Neural crest cell (in vitro differentiated cells): Measurements from ENCODE around the gene RAB29. TPM values are rescaled to one million over a fixed set of nuclear protein-coding genes. Genes with fewer than 3 reads are reported as not detected.

ENCODE experiments used
- DNase-seq: peaks from one replicate; pipeline ENCODE4 v3.0.0; 2021; ENCODE audit warnings: low read depth, mixed read lengths, low spot score
- H3K27ac Mint-ChIP-seq: one replicate; pipeline ENCODE4 v1.8.0; 2021; ENCODE audit warnings: mild to moderate bottlenecking, mixed read lengths; ENCODE audit not compliant: unreplicated experiment
- H3K27me3 Mint-ChIP-seq: 2 replicates; pipeline ENCODE4 v1.8.0; 2021; ENCODE audit warnings: low read depth, mild to moderate bottlenecking, mixed read lengths
- H3K36me3 Mint-ChIP-seq: 2 replicates; pipeline ENCODE4 v1.8.0; 2021; ENCODE audit warnings: low read depth, mild to moderate bottlenecking, mixed read lengths
- H3K4me1 Mint-ChIP-seq: 2 replicates; pipeline ENCODE4 v1.8.0; 2021; ENCODE audit warnings: mixed read lengths
- H3K4me3 Mint-ChIP-seq: one replicate; pipeline ENCODE4 v1.8.0; 2021; ENCODE audit warnings: mild to moderate bottlenecking, mixed read lengths
- H3K9me3 Mint-ChIP-seq: 2 replicates; pipeline ENCODE4 v1.8.0; 2021; ENCODE audit warnings: mixed read lengths
- total RNA-seq: library from RNA; stranded (reverse); gene quantifications from 2 replicates; pipeline ENCODE4 v1.2.1, GENCODE V29; 2021
- TF ChIP-seq, protein P1 (sequence below): fragments of 200-600 bp; sonication (generic); conservative IDR thresholded peaks from 2 replicates; pipeline ENCODE4 v1.5.0; 2021; ENCODE audit warnings: antibody characterized with exemption, mild to moderate bottlenecking

Gene RAB29
- total RNA-seq, 1 donor from 2014 or later, result 9.0 TPM

- Mint-ChIP-seq H3K27me3 (no peaks in the 10 kb centered on the region), H3K27ac (no peak overlapping the region), H3K36me3 (peaks cover 8% of the 10 kb centered on the region), H3K4me1 (peaks cover 50% of the 10 kb centered on the region), H3K4me3 (peak overlapping the region; percentile 3), H3K9me3 (no peaks in the 10 kb centered on the region)
- TF ChIP-seq, protein P1, sequence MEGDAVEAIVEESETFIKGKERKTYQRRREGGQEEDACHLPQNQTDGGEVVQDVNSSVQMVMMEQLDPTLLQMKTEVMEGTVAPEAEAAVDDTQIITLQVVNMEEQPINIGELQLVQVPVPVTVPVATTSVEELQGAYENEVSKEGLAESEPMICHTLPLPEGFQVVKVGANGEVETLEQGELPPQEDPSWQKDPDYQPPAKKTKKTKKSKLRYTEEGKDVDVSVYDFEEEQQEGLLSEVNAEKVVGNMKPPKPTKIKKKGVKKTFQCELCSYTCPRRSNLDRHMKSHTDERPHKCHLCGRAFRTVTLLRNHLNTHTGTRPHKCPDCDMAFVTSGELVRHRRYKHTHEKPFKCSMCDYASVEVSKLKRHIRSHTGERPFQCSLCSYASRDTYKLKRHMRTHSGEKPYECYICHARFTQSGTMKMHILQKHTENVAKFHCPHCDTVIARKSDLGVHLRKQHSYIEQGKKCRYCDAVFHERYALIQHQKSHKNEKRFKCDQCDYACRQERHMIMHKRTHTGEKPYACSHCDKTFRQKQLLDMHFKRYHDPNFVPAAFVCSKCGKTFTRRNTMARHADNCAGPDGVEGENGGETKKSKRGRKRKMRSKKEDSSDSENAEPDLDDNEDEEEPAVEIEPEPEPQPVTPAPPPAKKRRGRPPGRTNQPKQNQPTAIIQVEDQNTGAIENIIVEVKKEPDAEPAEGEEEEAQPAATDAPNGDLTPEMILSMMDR, result no peak
- DNase-seq, result no peak
Observed at GRCh38 chr1:205809942-205810345, 34.7 kb upstream of the RAB29 start.

GRCh38 chr1:205809469-205809868 is 34.2 kb upstream of the RAB29 start:
- peak overlapping the region; percentile 3 for H3K4me3 Mint-ChIP-seq

DNA sequence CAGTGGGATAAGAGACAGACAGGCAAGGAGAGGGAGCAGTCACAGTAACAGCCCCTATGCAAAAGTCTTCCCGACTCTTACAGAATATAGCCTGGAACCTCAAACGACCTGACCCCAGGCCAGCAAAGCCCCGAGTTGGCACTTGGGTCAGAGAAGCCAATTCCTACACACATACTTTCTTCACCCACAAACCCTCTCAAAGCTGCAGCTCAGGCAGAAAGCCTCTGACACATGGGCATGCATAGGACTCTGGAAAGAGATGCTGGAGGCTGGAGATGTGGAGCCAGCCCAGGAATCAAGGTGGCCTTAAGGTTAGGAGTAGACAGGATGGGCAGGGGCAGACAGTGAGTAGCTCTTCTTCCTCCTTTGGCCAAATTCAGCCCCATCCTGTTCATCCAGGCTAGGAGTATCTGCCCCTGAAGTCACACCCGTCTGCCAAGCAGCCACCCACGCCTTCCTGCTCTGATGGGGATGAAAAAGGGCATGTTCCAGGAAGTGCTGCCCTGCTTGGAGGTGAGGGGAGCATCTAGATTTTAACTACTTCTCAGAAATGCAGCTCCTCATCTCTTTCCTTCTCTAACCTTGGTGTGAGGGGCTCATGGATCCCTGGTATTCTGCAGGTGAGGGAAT is 29.9 kb upstream of the RAB29 start:
- H3K9me3 Mint-ChIP-seq, result no peaks in the 10 kb centered on the region
- no peak for DNase-seq
- H3K4me3 Mint-ChIP-seq, result no peak overlapping the region
- peaks cover 13% of the 10 kb centered on the region for H3K4me1 Mint-ChIP-seq
- H3K27ac Mint-ChIP-seq, result no peak overlapping the region
- H3K27me3 Mint-ChIP-seq, result no peaks in the 10 kb centered on the region
- TF ChIP-seq, protein P1, result no peak
- peaks cover 8% of the 10 kb centered on the region for H3K36me3 Mint-ChIP-seq

More at GRCh38 chr1:205809469-205809868, 34.2 kb upstream of the RAB29 start:
- Mint-ChIP-seq H3K9me3 (no peaks in the 10 kb centered on the region), H3K36me3 (peaks cover 5% of the 10 kb centered on the region), H3K4me1 (peaks cover 45% of the 10 kb centered on the region), H3K27ac (peak overlapping the region; percentile 6), H3K27me3 (no peaks in the 10 kb centered on the region)
- TF ChIP-seq, protein P1, result no peak
- no peak for DNase-seq

- Mint-ChIP-seq H3K36me3 (peaks cover 8% of the 10 kb centered on the region), H3K27me3 (no peaks in the 10 kb centered on the region), H3K9me3 (no peaks in the 10 kb centered on the region), H3K27ac (no peak overlapping the region), H3K4me3 (no peak overlapping the region), H3K4me1 (peaks cover 13% of the 10 kb centered on the region)
- DNase-seq, result no peak
- TF ChIP-seq, protein P1, result no peak
Observed at GRCh38 chr1:205804605-205805004, 29.3 kb upstream of the RAB29 start.

DNA sequence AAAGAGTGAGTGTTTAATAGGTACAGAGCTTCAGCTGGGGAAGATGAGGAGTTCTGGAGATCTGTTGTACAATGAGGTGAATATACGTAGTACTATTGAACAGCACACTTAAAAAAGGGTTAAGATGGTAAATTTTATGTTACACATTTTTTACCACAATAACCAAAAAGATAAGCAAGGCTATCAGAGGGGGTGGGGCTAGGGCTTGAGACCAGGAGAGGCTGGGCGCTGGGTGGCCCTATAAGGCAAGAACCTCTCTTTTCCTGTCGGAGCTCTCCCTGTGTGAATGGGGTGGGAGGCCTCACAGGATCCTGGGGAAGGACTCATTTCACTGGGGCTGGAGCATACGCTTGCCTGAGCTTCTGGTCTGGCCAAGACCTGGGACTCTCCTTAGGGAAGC is 28.7 kb upstream of the RAB29 start:
- peaks cover 6% of the 10 kb centered on the region for H3K36me3 Mint-ChIP-seq
- TF ChIP-seq, protein P1, result no peak
- H3K27ac Mint-ChIP-seq, result no peak overlapping the region
- H3K9me3 Mint-ChIP-seq, result no peaks in the 10 kb centered on the region
- H3K4me3 Mint-ChIP-seq, result no peak overlapping the region
- H3K27me3 Mint-ChIP-seq, result no peaks in the 10 kb centered on the region
- peaks cover 8% of the 10 kb centered on the region for H3K4me1 Mint-ChIP-seq
- no peak for DNase-seq
